ENCODE data around the gene KRTAP4-8.
"Not testable (repeated sequence)": the region's sequence is repeated elsewhere in the genome, so short reads cannot be mapped to it uniquely, and the experiment has no call there.

KRTAP4-8 gene

GRCh38 chr17:41127371-41127770, 29.4 kb upstream of the KRTAP4-8 start:
- TF ChIP-seq EGR1 (IDR thresholded peaks at IDR 0.05) = no peak
- no peak for TF ChIP-seq CEBPB (IDR thresholded peaks at IDR 0.05)
- TF ChIP-seq ZBTB7A (IDR thresholded peaks at IDR 0.05; ENCODE audit: low read depth) = no peak
- TF ChIP-seq USF1 (IDR thresholded peaks at IDR 0.05) = no peak

GRCh38 chr17:41126412-41126811, 28.5 kb upstream of the KRTAP4-8 start:
- no peak for TF ChIP-seq NFIC (IDR thresholded peaks at IDR 0.05)
- TF ChIP-seq RAD21 (IDR thresholded peaks at IDR 0.05; ENCODE audit: low read depth) = no peak

- no peak for TF ChIP-seq ZBTB7A (IDR thresholded peaks at IDR 0.05; ENCODE audit: low read depth)
- no peak for TF ChIP-seq CEBPB (IDR thresholded peaks at IDR 0.05)
- no peak for TF ChIP-seq EP300 (IDR thresholded peaks at IDR 0.05; ENCODE audit: borderline replicate concordance)
- TF ChIP-seq USF1 (IDR thresholded peaks at IDR 0.05) = no peak
- no peak for TF ChIP-seq RAD21 (IDR thresholded peaks at IDR 0.05; ENCODE audit: low read depth)
- no peak for TF ChIP-seq CREB1 (IDR thresholded peaks at IDR 0.05; ENCODE audit: low read depth)
- no peak for TF ChIP-seq NFIC (IDR thresholded peaks at IDR 0.05)
These were observed 27.1 kb upstream of the KRTAP4-8 start for GRCh38 chr17:41125064-41125463.

DNA sequence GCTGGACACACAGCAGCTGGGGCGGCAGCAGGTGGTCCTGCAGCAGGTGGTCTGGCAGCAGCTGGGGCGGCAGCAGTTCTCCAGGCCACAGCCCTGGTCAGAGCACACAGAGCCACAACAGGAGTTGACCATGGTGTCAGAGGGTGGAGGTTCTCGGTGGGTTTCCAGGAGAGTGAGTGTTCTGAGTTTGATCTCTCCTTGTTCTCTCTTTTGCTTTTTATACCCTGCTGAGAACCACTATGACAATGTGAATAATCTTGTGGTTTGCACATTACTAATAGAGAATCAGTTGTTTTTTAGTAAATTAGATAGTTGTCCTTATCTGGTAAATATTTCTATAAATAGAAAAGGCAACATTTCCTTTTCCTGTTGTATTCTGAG, 26.0 kb upstream of the KRTAP4-8 start, which contains the start of gene KRTAP4-12:
TSS of gene KRTAP4-12 (minus strand) at position 192 of the 381 bp plus-strand sequence. CDS start at position 132, 60 bp downstream.
- not testable (repeated sequence) for TF ChIP-seq YY1 (IDR thresholded peaks at IDR 0.05; ENCODE audit: low read depth); FOXM1 (IDR thresholded peaks at IDR 0.05; ENCODE audit: borderline replicate concordance, low read depth); TEAD4 (IDR thresholded peaks at IDR 0.05)

GRCh38 chr17:41121742-41122141, 23.8 kb upstream of the KRTAP4-8 start:
- TF ChIP-seq EGR1 (IDR thresholded peaks at IDR 0.05) (no peak), YY1 (IDR thresholded peaks at IDR 0.05; ENCODE audit: low read depth) (no peak), FOXM1 (IDR thresholded peaks at IDR 0.05; ENCODE audit: borderline replicate concordance, low read depth) (no peak), CREB1 (IDR thresholded peaks at IDR 0.05; ENCODE audit: low read depth) (no peak), CEBPB (IDR thresholded peaks at IDR 0.05) (no peak), USF1 (IDR thresholded peaks at IDR 0.05) (no peak), NFIC (IDR thresholded peaks at IDR 0.05) (no peak), RAD21 (IDR thresholded peaks at IDR 0.05; ENCODE audit: low read depth) (no peak)
- TF ChIP-seq, protein P1, sequence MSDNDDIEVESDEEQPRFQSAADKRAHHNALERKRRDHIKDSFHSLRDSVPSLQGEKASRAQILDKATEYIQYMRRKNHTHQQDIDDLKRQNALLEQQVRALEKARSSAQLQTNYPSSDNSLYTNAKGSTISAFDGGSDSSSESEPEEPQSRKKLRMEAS (IDR thresholded peaks at IDR 0.05) = no peak

GRCh38 chr17:41118721-41119120, 20.8 kb upstream of the KRTAP4-8 start:
- TF ChIP-seq NFIC (IDR thresholded peaks at IDR 0.05) = no peak

- TF ChIP-seq EGR1 (IDR thresholded peaks at IDR 0.05); ZBTB7A (IDR thresholded peaks at IDR 0.05; ENCODE audit: low read depth); TEAD4 (IDR thresholded peaks at IDR 0.05): not testable (repeated sequence)
These were observed 20.0 kb upstream of the KRTAP4-8 start, which contains the start of gene KRTAP4-11 for GRCh38 chr17:41117846-41118386. Gene KRTAP4-11, minus strand, starts transcription at chr17:41118373. Its CDS starts 58 bp downstream, at chr17:41118315.

DNA sequence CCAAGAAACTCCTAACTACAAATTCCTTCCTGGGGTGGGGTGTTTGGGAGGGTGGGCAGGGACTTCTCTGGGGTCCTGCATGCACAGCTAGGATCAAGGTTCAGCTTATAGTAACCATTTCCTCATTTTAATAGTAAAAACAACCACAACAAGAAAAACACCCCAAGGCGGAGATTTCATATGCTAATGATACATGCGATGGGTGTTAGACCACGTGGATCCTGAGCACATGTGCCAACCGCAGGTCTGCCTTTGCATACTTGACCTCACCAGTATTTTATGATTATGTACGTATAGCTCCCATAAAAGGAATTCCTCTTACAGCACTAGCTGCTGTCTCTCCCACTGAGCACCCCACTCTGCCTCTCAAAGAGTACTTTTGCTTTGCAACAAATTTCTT, 18.4 kb upstream of the KRTAP4-8 start:
- TF ChIP-seq NFIC (IDR thresholded peaks at IDR 0.05) (no peak), FOXM1 (IDR thresholded peaks at IDR 0.05; ENCODE audit: borderline replicate concordance, low read depth) (no peak), TCF12 (IDR thresholded peaks at IDR 0.05; ENCODE audit: low read depth) (no peak), EP300 (IDR thresholded peaks at IDR 0.05; ENCODE audit: borderline replicate concordance) (no peak), YY1 (IDR thresholded peaks at IDR 0.05; ENCODE audit: low read depth) (no peak), EGR1 (IDR thresholded peaks at IDR 0.05) (no peak), ZBTB7A (IDR thresholded peaks at IDR 0.05; ENCODE audit: low read depth) (no peak), RAD21 (IDR thresholded peaks at IDR 0.05; ENCODE audit: low read depth) (no peak), TAF1 (IDR thresholded peaks at IDR 0.05; ENCODE audit: low read depth) (no peak), CEBPB (IDR thresholded peaks at IDR 0.05) (no peak), TEAD4 (IDR thresholded peaks at IDR 0.05) (no peak), USF1 (IDR thresholded peaks at IDR 0.05) (no peak), REST (IDR thresholded peaks at IDR 0.05; ENCODE audit: low read depth) (no peak), CREB1 (IDR thresholded peaks at IDR 0.05; ENCODE audit: low read depth) (no peak)
- TF ChIP-seq, protein P1 (IDR thresholded peaks at IDR 0.05) = no peak
